Measurements from ENCODE around the gene NFATC2. TPM values are rescaled to one million over a fixed set of nuclear protein-coding genes. Genes with fewer than 3 reads are reported as not detected.

Gene NFATC2
- total RNA-seq, 1 experiment from 2014 or later, result 5.0 TPM

GRCh38 chr20:51452091-51452613, 90.4 kb downstream of the NFATC2 start:
- Histone ChIP-seq H3K27ac (ENCODE audit: low read depth, low read length) (no peak overlapping the region), H4K20me1 (ENCODE audit: insufficient read depth) (no peaks in the 10 kb centered on the region), H3K4me3 (replicated peaks in 1 of 2; ENCODE audit: low read depth in 1 of 2, low read length in 2 of 2) (no peak overlapping the region), H2AFZ (ENCODE audit: low read depth, low read length, poor library complexity, severe bottlenecking) (no peak overlapping the region), H3K27me3 (ENCODE audit: insufficient read depth, low read length) (no peaks in the 10 kb centered on the region), H3K36me3 (ENCODE audit: control insufficient read depth in 1 of 2, insufficient read depth in 2 of 2, low read length in 2 of 2) (no peaks in the 10 kb centered on the region), H3K79me2 (ENCODE audit: insufficient read depth, low read length) (no peaks in the 10 kb centered on the region), H3K9me2 (ENCODE audit: insufficient read depth) (no peaks in the 10 kb centered on the region), H3K4me2 (ENCODE audit: low read length) (no peak overlapping the region), H3K9me3 (ENCODE audit: control insufficient read depth in 1 of 2, insufficient read depth in 1 of 2, low read depth in 1 of 2, low read length in 2 of 2) (peaks cover 5 to 7% of the 10 kb centered on the region in 2 experiments; a peak in 1 of 4 replicates), H3K9ac (ENCODE audit: low read length) (no peak overlapping the region), H3K4me1 (ENCODE audit: control insufficient read depth in 1 of 2, insufficient read depth in 2 of 2, low read length in 2 of 2) (peaks cover 21 to 23% of the 10 kb centered on the region in 2 experiments)
- RAD21 ChIA-PET (ENCODE audit: low non-redundant PET in 1 of 2, low total read pairs in 2 of 2, uncharacterized antibody in 2 of 2, unreplicated experiment in 2 of 2), result no interaction called here
- TF ChIP-seq EZH2 (IDR thresholded peaks at IDR 0.05) (no peak), SRF (IDR thresholded peaks at IDR 0.05; ENCODE audit: low read depth) (no peak), RAD21 (IDR thresholded peaks at IDR 0.05; ENCODE audit: low read depth) (no peak), ATF3 (IDR thresholded peaks at IDR 0.05) (no peak), POLR2AphosphoS5 (IDR thresholded peaks at IDR 0.05; ENCODE audit: low read depth, low read length) (no peak), SP1 (IDR thresholded peaks at IDR 0.05; ENCODE audit: low read depth) (no peak), JUND (IDR thresholded peaks at IDR 0.05) (no peak), EZH2phosphoT487 (IDR thresholded peaks at IDR 0.05; ENCODE audit: borderline replicate concordance) (no peak), ELF1 (IDR thresholded peaks at IDR 0.05; ENCODE audit: borderline replicate concordance, low read depth) (no peak), ZNF274 (IDR thresholded peaks at IDR 0.05; ENCODE audit: low read depth, low read length) (no peak), EGR1 (IDR thresholded peaks at IDR 0.05; ENCODE audit: low read depth) (no peak), POLR2A (IDR thresholded peaks at IDR 0.05; ENCODE audit: borderline replicate concordance, extremely low read depth, insufficient read depth, insufficient read length) (no peak), SIN3A (IDR thresholded peaks at IDR 0.05; ENCODE audit: low read depth) (no peak)
- TF ChIP-seq, protein P1, sequence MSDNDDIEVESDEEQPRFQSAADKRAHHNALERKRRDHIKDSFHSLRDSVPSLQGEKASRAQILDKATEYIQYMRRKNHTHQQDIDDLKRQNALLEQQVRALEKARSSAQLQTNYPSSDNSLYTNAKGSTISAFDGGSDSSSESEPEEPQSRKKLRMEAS (IDR thresholded peaks at IDR 0.05), result no peak
- TF ChIP-seq, protein P2, sequence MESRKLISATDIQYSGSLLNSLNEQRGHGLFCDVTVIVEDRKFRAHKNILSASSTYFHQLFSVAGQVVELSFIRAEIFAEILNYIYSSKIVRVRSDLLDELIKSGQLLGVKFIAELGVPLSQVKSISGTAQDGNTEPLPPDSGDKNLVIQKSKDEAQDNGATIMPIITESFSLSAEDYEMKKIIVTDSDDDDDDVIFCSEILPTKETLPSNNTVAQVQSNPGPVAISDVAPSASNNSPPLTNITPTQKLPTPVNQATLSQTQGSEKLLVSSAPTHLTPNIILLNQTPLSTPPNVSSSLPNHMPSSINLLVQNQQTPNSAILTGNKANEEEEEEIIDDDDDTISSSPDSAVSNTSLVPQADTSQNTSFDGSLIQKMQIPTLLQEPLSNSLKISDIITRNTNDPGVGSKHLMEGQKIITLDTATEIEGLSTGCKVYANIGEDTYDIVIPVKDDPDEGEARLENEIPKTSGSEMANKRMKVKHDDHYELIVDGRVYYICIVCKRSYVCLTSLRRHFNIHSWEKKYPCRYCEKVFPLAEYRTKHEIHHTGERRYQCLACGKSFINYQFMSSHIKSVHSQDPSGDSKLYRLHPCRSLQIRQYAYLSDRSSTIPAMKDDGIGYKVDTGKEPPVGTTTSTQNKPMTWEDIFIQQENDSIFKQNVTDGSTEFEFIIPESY (IDR thresholded peaks at IDR 0.05; ENCODE audit: extremely low read depth, insufficient replicate concordance, low read length), result no peak
- no TSS peak for BruUV-seq (replicated peaks)
- CTCF ChIA-PET, result no interaction called here
- DNase-seq (ENCODE audit: low read depth, low spot score), result no peak
- intact Hi-C loops (cut with micrococcal nuclease), result no loop called here
- POLR2A ChIA-PET, result no interaction called here
- ATAC-seq, result no peak

Measured in HCT116 (cell line).